ENCODE data around the gene ZNF837.

DNA sequence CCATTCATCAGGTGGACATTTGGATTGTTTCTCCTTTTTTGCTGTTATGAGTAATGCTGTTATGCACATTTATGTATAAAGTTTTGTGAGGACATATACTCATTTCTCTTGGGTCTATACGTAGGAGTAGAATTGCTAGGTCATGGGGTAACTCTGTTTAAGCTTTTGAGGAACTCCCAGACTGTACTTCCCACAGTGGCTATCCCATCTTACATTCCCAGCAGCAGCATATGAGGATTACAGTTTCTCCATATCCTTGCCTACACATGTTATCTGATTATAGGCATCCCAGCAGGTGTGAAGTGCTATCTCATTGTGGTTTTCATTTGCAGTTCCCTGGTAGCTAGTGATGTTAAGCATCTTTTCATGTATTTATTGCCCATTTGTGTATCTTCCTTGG lies 48.1 kb downstream of the ZNF837 start:
- no peak for TF ChIP-seq EZH2 (conservative IDR thresholded peaks at IDR 0.05; ENCODE audit: low read depth, low read length)
- TF ChIP-seq NR3C1 (CRISPR knock-in tag; IDR thresholded peaks at IDR 0.05): no peak
- no peak for TF ChIP-seq SP4 (CRISPR knock-in tag; IDR thresholded peaks at IDR 0.05)
- TF ChIP-seq NCOA1 (CRISPR knock-in tag; IDR thresholded peaks at IDR 0.05): no peak
- TF ChIP-seq, protein P1, sequence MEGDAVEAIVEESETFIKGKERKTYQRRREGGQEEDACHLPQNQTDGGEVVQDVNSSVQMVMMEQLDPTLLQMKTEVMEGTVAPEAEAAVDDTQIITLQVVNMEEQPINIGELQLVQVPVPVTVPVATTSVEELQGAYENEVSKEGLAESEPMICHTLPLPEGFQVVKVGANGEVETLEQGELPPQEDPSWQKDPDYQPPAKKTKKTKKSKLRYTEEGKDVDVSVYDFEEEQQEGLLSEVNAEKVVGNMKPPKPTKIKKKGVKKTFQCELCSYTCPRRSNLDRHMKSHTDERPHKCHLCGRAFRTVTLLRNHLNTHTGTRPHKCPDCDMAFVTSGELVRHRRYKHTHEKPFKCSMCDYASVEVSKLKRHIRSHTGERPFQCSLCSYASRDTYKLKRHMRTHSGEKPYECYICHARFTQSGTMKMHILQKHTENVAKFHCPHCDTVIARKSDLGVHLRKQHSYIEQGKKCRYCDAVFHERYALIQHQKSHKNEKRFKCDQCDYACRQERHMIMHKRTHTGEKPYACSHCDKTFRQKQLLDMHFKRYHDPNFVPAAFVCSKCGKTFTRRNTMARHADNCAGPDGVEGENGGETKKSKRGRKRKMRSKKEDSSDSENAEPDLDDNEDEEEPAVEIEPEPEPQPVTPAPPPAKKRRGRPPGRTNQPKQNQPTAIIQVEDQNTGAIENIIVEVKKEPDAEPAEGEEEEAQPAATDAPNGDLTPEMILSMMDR (CRISPR knock-in tag; IDR thresholded peaks at IDR 0.05): no peak
- TF ChIP-seq POLR2AphosphoS5 (IDR thresholded peaks at IDR 0.05; ENCODE audit: low read depth, low read length): no peak
